ENCODE measurements around the gene SH3D21. TPM values are rescaled to one million over a fixed set of nuclear protein-coding genes. Genes with fewer than 3 reads are reported as not detected.

SH3D21 gene
- total RNA-seq, 1 donor from 2014 or later = 15.7 TPM

DNA sequence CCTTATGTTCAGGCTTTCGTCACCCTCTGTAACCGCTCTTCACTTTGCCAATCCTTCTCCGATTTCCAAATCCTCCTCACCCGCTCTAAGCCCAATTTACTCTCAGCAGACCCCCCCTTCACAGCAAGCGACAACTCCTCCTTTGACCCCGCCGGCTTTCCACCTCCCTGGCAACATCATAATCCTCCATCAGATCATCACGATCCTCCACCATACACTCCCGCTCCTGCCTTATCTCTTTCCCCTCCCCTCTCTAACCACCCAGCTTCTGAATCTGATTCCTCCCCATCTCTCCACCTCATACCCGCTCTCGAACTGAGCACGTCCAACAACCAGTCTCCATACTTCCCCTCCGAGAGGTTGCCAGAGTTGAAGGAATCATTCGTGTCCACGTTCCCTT, 24.8 kb downstream of the SH3D21 start:
- Mint-ChIP-seq H3K4me1 (ENCODE audit: unreplicated experiment) (peaks cover 22% of the 10 kb centered on the region), H3K9me3 (peaks cover 5% of the 10 kb centered on the region), H3K4me3 (no peak overlapping the region), H3K27me3 (peaks cover 17% of the 10 kb centered on the region), H3K36me3 (no peaks in the 10 kb centered on the region), H3K27ac (no peak overlapping the region)
- DNase-seq (ENCODE audit: extremely low spot score, unreplicated experiment) = no peak
- TF ChIP-seq, protein P1, sequence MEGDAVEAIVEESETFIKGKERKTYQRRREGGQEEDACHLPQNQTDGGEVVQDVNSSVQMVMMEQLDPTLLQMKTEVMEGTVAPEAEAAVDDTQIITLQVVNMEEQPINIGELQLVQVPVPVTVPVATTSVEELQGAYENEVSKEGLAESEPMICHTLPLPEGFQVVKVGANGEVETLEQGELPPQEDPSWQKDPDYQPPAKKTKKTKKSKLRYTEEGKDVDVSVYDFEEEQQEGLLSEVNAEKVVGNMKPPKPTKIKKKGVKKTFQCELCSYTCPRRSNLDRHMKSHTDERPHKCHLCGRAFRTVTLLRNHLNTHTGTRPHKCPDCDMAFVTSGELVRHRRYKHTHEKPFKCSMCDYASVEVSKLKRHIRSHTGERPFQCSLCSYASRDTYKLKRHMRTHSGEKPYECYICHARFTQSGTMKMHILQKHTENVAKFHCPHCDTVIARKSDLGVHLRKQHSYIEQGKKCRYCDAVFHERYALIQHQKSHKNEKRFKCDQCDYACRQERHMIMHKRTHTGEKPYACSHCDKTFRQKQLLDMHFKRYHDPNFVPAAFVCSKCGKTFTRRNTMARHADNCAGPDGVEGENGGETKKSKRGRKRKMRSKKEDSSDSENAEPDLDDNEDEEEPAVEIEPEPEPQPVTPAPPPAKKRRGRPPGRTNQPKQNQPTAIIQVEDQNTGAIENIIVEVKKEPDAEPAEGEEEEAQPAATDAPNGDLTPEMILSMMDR (conservative IDR thresholded peaks at IDR 0.05) = no peak

DNA sequence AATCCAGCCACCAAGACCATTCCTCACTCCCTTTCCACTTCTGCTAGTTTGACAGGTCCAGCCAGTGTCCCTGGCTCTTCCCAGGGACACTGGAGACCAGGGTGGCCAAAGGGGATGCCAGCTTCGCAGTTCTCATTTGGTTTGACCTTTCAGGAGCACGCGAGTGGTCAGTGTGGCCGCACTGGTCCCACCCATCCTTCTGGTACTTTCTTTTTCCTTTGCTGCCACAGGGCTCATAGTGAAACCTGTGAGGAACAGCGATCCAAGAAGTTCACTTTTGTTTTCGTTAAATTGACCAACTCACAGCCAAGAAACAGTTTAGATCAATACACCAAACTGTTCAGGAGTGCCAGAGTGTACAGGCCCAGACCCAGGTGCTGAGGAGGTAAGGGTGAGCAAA, 31.7 kb downstream of the SH3D21 start:
- no peaks in the 10 kb centered on the region for H3K27me3 Mint-ChIP-seq
- peaks cover 4% of the 10 kb centered on the region for H3K4me1 Mint-ChIP-seq (ENCODE audit: unreplicated experiment)
- H3K27ac Mint-ChIP-seq = no peak overlapping the region

GRCh38 chr1:36339215-36339614, 33.0 kb downstream of the SH3D21 start:
- TF ChIP-seq, protein P1 (conservative IDR thresholded peaks at IDR 0.05) = no peak
- Mint-ChIP-seq H3K27me3 (no peaks in the 10 kb centered on the region), H3K9me3 (no peaks in the 10 kb centered on the region), H3K27ac (no peak overlapping the region), H3K4me3 (no peak overlapping the region), H3K4me1 (ENCODE audit: unreplicated experiment) (peaks cover 4% of the 10 kb centered on the region), H3K36me3 (peaks cover 6% of the 10 kb centered on the region)
- no peak for DNase-seq (ENCODE audit: extremely low spot score, unreplicated experiment)

More for the DNA sequence above, 31.7 kb downstream of the SH3D21 start:
- H3K9me3 Mint-ChIP-seq = no peaks in the 10 kb centered on the region
- TF ChIP-seq, protein P1 (conservative IDR thresholded peaks at IDR 0.05) = no peak
- DNase-seq (ENCODE audit: extremely low spot score, unreplicated experiment) = no peak
- H3K36me3 Mint-ChIP-seq = peaks cover 6% of the 10 kb centered on the region
- H3K4me3 Mint-ChIP-seq = no peak overlapping the region

DNA sequence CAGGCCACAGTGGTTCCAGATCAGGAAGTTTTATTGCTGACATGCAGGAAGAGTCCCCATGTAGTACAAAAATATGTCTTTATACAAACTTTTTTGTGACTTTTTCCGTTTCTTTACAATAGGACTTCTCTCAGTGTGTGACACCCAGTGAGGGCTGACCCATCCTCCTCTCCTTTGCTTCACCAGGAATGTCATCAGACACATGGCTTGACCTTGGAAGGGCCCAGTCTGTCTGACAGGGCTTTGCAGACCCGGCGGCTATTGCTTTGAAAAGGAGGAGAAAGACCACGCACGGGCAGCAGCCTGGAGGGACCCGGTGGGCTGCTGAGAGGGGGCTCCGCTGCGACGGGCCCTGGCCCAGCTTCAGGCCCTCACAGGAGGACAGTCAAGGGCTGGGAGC, 33.4 kb downstream of the SH3D21 start:
- TF ChIP-seq, protein P1 (conservative IDR thresholded peaks at IDR 0.05) = no peak
- H3K4me3 Mint-ChIP-seq = no peak overlapping the region
- no peak overlapping the region for H3K27ac Mint-ChIP-seq
- H3K9me3 Mint-ChIP-seq = no peaks in the 10 kb centered on the region
- H3K36me3 Mint-ChIP-seq = peaks cover 6% of the 10 kb centered on the region
- H3K4me1 Mint-ChIP-seq (ENCODE audit: unreplicated experiment) = peaks cover 4% of the 10 kb centered on the region
- DNase-seq (ENCODE audit: extremely low spot score, unreplicated experiment) = no peak
- no peaks in the 10 kb centered on the region for H3K27me3 Mint-ChIP-seq

GRCh38 chr1:36341626-36342320, 35.6 kb downstream of the SH3D21 start:
- peaks cover 6% of the 10 kb centered on the region for H3K36me3 Mint-ChIP-seq
- TF ChIP-seq, protein P1 (conservative IDR thresholded peaks at IDR 0.05) = no peak
- H3K4me1 Mint-ChIP-seq (ENCODE audit: unreplicated experiment) = peaks cover 4% of the 10 kb centered on the region
- no peak for DNase-seq (ENCODE audit: extremely low spot score, unreplicated experiment)
- H3K27ac Mint-ChIP-seq = no peak overlapping the region
- no peak overlapping the region for H3K4me3 Mint-ChIP-seq
- no peaks in the 10 kb centered on the region for H3K9me3 Mint-ChIP-seq
- no peaks in the 10 kb centered on the region for H3K27me3 Mint-ChIP-seq

Data from type B pancreatic cell (in vitro differentiated cells).